IPS-15b (cell line): ENCODE results near the gene CYB561A3.

Source experiments
- H3K27me3 ChIP-seq: one replicate; pipeline ENCODE4 v1.6.1; 2013; ENCODE audit warnings: low read length; ENCODE audit not compliant: control insufficient read depth, insufficient read depth
- H3K36me3 ChIP-seq: one replicate; pipeline ENCODE4 v1.6.1; 2013; ENCODE audit warnings: low read length; ENCODE audit not compliant: control insufficient read depth, insufficient read depth
- H3K4me1 ChIP-seq: one replicate; pipeline ENCODE4 v1.6.1; 2013; ENCODE audit warnings: mild to moderate bottlenecking, low read length; ENCODE audit not compliant: control insufficient read depth, insufficient read depth
- H3K4me3 ChIP-seq: one replicate; pipeline ENCODE4 v1.5.1; 2013; ENCODE audit warnings: low read depth, low read length
- H3K9ac ChIP-seq: one replicate; pipeline ENCODE4 v1.6.1; 2013; ENCODE audit warnings: low read depth, mild to moderate bottlenecking, low read length
- H3K9me3 ChIP-seq: one replicate; pipeline ENCODE4 v1.6.1; 2013; ENCODE audit warnings: mild to moderate bottlenecking, low read length; ENCODE audit not compliant: control insufficient read depth, insufficient read depth

The CYB561A3 gene

DNA sequence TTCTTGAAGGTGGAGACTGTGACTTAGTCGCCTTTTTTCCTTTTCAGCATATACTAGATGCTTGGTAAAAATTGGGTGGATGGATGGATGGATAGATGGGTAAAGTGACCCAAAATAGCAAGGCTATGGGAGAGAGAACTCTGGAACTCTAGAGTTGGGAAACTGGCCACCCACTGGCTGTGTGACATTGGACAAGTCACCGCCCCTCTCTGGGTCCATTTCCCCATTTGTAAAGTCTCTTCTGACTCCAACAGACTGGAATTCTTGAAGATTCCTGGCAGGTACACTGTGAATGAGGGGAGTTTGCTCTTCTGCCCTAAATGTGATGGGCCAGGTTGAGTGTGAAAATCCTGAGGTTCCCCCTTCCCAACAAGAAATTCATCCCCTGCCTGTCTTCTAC is 20.7 kb downstream of the CYB561A3 start:
- H3K4me3 ChIP-seq, result no peak overlapping the region
- H3K27me3 ChIP-seq, result no peaks in the 10 kb centered on the region
- no peak overlapping the region for H3K9ac ChIP-seq
- H3K9me3 ChIP-seq, result no peaks in the 10 kb centered on the region
- peaks cover 29% of the 10 kb centered on the region for H3K36me3 ChIP-seq
- no peaks in the 10 kb centered on the region for H3K4me1 ChIP-seq

DNA sequence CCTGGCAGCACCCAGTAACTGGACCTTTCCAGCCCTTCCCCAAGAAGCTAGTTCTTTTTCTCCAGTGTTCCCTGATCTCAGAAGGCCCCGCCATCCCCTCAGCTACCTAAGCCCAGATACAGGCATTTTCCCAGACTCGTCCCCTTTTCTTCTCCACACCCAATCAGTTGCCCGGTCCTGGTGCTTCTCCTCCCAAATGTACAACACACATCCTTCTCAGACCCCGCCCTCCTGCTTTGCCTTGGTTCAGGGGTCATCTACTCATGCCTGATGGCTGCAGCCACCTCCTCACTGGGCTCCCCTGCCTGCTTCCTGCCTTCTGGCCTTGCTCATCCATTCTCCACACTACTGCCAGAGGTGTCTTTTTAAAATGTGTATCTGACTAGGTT is 22.2 kb downstream of the CYB561A3 start:
- peaks cover 7% of the 10 kb centered on the region for H3K4me1 ChIP-seq
- H3K9me3 ChIP-seq, result no peaks in the 10 kb centered on the region
- peaks cover 25% of the 10 kb centered on the region for H3K36me3 ChIP-seq
- no peak overlapping the region for H3K4me3 ChIP-seq
- no peaks in the 10 kb centered on the region for H3K27me3 ChIP-seq
- no peak overlapping the region for H3K9ac ChIP-seq

DNA sequence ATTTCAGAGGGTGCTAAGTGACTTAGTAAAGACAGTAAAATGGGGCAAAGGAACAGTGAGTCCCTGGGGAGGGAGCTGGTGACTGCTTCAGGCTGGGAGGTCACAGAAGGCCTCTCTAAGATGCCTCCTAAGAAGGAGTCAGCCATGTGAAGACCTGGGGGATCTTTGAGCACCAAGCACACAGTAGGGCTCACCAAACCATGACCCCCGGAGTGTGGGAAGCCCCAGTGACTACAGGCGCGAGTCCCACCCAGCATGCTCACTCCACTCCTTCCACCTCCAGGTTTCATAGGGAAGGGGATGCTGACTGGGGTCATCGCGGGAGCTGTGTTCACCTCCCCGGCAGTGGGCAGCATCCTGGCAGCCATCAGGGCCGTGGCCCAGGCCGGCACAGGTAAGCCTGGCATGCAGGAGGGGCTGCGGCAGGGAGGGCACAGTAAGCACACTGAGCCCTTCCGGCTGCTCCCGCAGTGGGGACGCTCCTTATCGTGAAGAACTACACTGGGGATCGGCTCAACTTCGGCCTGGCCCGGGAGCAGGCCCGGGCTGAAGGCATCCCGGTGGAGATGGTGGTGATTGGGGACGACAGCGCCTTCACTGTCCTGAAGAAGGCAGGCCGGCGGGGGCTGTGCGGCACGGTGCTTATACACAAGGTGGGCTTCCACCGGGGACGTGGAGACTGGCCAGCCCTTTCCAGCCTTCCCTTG is 22.7 kb downstream of the CYB561A3 start:
- peaks cover 24% of the 10 kb centered on the region for H3K36me3 ChIP-seq
- H3K27me3 ChIP-seq, result no peaks in the 10 kb centered on the region
- no peaks in the 10 kb centered on the region for H3K9me3 ChIP-seq
- H3K4me3 ChIP-seq, result no peak overlapping the region
- peaks cover 7% of the 10 kb centered on the region for H3K4me1 ChIP-seq
- no peak overlapping the region for H3K9ac ChIP-seq

DNA sequence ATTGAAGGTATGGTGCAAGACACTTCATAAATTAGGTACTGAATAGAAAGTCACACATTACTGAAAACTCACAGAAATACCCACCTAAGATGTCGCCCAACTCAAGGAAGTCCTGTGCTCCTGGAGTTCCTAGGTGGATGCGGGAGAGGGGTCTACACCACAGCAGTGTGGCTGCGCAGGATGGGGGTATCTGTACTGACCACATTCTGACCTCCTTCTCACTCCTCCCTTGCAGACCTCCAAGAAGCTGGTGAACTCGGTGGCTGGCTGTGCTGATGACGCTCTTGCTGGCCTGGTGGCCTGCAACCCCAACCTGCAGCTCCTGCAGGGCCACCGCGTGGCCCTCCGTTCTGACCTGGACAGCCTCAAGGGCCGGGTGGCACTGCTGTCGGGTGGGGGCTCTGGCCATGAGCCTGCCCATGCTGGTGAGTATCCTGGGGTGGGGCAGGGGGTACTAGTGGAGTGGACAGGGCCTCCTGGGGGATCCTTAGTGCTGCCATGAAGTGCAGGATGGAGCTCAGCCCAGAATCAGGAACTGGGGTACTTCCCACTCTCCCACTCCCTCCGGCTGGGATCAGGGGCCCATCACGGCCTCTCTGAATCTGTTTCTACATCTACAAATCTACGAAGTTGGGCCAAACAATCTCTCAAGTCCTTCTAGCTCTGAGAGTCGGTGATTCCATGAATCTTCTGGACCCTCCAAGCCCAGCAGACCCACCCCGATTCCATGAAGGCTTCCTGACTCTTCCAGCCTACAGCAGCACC is 23.8 kb downstream of the CYB561A3 start:
- peaks cover 21% of the 10 kb centered on the region for H3K36me3 ChIP-seq
- H3K4me3 ChIP-seq, result no peak overlapping the region
- no peak overlapping the region for H3K9ac ChIP-seq
- no peaks in the 10 kb centered on the region for H3K27me3 ChIP-seq
- H3K4me1 ChIP-seq, result peaks cover 7% of the 10 kb centered on the region
- H3K9me3 ChIP-seq, result no peaks in the 10 kb centered on the region

DNA sequence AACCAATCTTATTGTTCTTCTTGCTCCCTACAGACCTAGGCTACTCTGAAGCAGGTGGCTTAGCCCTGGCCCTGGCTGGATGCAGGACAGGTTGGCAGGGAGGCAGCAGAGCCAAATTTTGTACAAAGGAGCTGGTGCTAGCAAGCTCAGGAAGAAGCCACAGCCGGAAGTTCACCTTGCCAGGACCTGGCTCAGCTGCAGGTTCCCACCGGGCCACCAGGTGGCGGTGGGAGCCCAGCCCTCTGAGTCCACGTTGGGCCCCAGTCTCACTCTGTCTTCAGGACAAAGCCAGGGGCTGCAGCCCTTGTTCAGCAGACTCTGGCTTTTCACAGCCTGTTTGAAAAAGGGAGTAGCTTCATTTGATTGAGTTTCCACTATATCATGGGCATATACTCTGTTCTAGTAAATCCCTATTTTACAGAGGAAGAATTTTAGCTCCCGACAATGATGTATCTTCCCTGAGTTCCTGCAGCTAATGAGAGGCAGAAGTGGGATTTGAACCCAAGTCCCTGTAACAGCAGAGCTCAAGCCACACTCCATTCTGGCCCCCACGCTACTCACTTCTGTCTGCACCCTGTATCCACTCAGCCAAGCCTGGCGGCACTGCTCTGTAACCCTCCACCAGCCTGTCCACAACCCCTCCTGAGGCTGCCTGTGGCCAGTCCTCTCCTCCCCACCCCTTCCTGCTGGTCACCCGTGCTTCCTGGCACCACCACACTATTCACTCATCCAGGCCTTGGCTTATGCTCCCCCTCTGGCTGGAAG is 25.3 kb downstream of the CYB561A3 start:
- Histone ChIP-seq H3K36me3 (peaks cover 15% of the 10 kb centered on the region), H3K9ac (peak overlapping the region; percentile 65), H3K4me1 (peaks cover 10% of the 10 kb centered on the region), H3K27me3 (no peaks in the 10 kb centered on the region), H3K4me3 (no peak overlapping the region), H3K9me3 (no peaks in the 10 kb centered on the region)

DNA sequence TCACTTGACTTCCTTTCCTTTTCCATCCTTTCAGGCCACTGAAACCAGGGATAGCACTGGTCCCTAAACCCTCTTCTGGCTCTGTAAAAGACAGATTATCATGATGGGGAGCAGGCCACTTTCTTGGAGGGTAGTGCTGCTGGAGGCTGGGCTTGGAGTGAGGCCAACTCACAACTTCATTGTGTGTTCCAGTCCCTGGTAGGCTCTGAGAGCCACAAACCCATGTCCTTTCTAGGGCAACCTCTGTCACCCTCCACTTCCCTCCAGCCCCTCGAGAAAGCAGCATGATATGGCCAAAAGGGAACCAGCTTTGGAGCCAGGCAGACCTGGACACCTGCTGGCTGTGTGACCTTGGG is 26.3 kb downstream of the CYB561A3 start:
- Histone ChIP-seq H3K4me1 (peaks cover 10% of the 10 kb centered on the region), H3K9me3 (no peaks in the 10 kb centered on the region), H3K4me3 (no peak overlapping the region), H3K9ac (peak overlapping the region; percentile 42), H3K27me3 (no peaks in the 10 kb centered on the region), H3K36me3 (peaks cover 13% of the 10 kb centered on the region)

DNA sequence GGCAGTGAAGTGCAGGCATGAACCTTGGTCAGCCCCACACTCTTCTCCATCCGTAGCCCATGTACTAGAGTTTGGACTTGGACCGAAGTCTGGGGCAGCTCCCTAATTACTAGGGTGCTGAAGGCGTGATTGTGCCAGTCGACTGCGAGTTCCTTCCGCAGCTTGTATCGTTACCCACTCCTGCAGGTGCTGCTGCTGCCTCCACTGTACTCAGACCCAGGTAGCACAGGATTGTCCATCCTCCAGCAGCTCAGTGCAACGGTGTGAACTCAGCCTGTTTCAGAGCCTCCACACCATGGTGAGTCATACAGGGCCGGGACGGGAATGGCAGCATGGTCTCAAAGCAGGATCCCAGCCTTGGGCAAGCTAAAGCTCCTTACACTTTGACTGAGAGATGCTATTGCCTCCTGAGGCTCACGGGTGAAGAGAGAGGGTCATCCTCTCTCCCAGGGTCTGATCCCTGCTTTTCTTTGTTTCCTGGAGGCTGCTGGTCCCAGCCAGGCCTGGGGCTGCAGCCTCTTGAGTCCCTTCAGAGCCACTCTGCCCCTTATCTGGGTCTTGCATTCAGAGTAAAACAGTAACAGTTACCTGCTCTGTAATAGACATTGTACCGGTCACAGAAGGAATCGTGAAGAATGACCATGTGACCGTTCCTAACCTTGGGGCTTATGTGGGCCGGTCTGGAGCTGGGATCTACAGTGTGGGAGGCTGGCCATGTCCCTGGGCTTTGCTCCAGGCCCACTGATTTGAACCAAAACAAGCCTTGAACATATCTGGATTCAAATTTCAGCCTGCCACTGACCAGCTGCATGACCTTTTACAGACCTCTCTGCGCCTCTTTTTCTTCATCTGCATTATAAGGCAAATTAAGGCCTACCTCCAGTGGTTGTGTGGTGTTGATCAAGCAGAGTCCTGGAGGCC is 27.0 kb downstream of the CYB561A3 start:
- H3K36me3 ChIP-seq, result peaks cover 13% of the 10 kb centered on the region
- H3K4me3 ChIP-seq, result no peak overlapping the region
- H3K4me1 ChIP-seq, result peaks cover 10% of the 10 kb centered on the region
- H3K27me3 ChIP-seq, result no peaks in the 10 kb centered on the region
- H3K9me3 ChIP-seq, result no peaks in the 10 kb centered on the region
- H3K9ac ChIP-seq, result peak overlapping the region; percentile 42

DNA sequence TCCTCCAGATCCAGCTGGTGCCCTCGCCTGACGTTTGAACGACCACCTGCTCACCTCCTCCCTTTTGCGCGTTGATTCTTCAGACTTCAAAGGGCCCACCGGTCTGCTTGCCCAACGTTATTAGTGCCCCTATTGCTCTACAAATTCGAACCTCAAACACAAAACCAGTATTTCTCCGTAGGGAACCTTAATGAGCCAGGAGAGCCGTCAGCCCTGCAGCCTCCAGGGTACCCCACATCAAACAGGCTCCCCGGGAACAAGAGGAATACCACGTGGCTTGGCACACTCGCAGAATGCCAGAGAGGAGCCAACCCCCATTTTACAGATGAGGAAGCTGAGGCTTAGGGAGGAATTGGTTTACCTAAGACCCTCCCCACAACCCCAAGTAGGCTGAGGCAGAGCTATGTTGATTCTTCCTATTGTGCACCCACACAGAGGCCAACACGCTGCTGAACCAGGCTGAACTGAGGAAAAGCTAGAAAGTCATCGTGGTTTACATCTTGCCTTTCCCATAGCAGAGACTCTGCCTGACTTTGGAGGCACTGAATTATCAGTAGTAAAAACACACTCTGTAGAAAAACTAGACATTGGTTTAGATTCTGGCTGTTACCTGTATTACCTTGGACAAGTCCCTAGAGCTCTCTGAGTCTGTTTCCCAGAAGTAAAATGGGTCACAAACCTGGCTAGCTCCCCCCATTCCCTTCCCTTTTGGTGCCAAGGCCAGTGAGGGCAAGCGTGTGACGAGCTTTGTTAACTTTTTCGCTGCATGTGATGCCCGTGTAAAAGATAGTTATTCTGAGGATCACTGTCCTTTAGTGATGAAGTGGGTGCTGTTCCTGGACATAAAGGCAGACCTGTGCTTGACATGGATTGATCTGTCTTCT is 27.9 kb downstream of the CYB561A3 start:
- H3K4me1 ChIP-seq, result peaks cover 10% of the 10 kb centered on the region

DNA sequence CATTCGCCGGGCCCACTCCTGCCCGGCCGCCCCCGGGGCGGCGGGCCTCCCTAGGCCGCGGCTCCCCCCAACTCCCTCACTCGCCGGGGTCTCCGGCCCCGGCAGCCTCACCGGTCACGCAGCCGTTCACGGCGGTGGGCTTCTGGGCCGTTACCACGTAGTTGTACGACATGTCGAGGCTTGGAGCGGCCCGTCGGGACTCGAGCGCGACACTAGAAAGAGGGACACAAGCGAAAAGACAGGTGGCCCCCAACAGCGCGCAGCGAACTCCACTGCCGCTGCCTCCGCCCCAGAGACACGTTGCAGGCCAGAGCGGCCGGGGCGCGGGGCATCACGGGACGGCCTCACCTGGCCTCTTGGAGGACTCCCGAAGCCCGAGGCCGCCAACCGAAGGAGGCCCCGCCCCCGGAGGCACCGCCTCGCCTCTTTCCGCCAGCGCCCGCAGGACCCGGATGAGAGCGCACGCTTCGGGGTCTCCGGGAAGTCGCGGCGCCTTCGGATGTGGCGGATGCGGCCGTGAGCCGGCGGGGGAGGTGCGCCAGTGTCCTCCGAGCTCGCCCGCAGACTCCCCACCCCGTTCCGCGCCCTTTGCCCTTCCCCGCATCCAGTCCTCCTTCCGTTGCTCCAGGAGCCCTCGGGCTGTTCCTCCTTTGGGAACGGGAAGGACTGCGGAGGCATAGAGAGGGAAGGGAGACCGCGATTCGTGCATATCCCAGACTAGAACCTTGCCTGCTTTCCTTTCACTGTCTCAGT is 28.7 kb downstream of the CYB561A3 start, which contains the start of the genes DDB1 and TKFC:
Gene DDB1, minus strand, starts transcription at position 309 of the 753 bp plus-strand sequence. Its CDS starts 137 bp downstream, at position 172.
Gene TKFC, plus strand, starts transcription at position 432 of the 753 bp plus-strand sequence. CDS start 1,501 bp downstream, outside the sequence.
- Histone ChIP-seq H3K36me3 (peaks cover 9% of the 10 kb centered on the region), H3K4me1 (peaks cover 10% of the 10 kb centered on the region), H3K9ac (peak within 1 kb of the TSS; percentile 98), H3K9me3 (no peaks in the 10 kb centered on the region), H3K4me3 (peak within 1 kb of the TSS; percentile 89), H3K27me3 (no peaks in the 10 kb centered on the region)

More for the DNA sequence above, 27.9 kb downstream of the CYB561A3 start:
- Histone ChIP-seq H3K9me3 (no peaks in the 10 kb centered on the region), H3K9ac (peak overlapping the region; percentile 80), H3K27me3 (no peaks in the 10 kb centered on the region), H3K4me3 (peak overlapping the region; percentile 89), H3K36me3 (peaks cover 10% of the 10 kb centered on the region)

DNA sequence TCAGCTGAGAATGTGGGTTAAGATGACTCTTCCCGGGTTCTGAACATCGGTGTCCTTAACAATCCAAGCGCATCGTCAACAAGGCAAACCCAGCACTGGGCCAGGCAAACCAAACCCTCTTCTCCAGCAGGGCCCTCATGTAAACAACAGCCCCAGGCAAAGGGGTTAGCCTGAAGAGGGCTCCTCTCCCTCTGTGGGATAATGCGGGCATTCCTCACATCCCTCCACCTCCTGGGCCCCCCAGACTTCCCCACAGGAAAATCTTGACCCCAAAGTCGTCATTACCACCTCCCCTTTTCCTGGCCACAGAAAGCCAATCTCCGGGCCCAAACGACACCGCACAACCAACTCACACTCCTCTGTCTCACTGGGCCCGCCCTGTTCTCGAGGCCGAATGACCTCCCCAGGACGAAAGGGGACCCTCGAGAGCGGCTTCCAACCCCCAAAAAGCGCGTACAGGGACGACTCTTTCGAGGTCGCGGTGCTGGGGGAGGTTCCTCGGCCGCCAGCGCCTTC is 29.3 kb downstream of the CYB561A3 start:
- no peaks in the 10 kb centered on the region for H3K9me3 ChIP-seq
- H3K4me3 ChIP-seq, result peak overlapping the region; percentile 89
- H3K36me3 ChIP-seq, result peaks cover 12% of the 10 kb centered on the region
- H3K27me3 ChIP-seq, result no peaks in the 10 kb centered on the region
- peaks cover 10% of the 10 kb centered on the region for H3K4me1 ChIP-seq
- peak overlapping the region; percentile 98 for H3K9ac ChIP-seq
